ENCODE results near the gene CAND2. TPM values are rescaled to one million over a fixed set of nuclear protein-coding genes. Genes with fewer than 3 reads are reported as not detected.

The CAND2 gene
- total and polyA plus RNA-seq, 2 of the 8 experiments (the other 6 are each of a cell fraction or from before 2014, with no cell fraction given) = 8.7 TPM

DNA sequence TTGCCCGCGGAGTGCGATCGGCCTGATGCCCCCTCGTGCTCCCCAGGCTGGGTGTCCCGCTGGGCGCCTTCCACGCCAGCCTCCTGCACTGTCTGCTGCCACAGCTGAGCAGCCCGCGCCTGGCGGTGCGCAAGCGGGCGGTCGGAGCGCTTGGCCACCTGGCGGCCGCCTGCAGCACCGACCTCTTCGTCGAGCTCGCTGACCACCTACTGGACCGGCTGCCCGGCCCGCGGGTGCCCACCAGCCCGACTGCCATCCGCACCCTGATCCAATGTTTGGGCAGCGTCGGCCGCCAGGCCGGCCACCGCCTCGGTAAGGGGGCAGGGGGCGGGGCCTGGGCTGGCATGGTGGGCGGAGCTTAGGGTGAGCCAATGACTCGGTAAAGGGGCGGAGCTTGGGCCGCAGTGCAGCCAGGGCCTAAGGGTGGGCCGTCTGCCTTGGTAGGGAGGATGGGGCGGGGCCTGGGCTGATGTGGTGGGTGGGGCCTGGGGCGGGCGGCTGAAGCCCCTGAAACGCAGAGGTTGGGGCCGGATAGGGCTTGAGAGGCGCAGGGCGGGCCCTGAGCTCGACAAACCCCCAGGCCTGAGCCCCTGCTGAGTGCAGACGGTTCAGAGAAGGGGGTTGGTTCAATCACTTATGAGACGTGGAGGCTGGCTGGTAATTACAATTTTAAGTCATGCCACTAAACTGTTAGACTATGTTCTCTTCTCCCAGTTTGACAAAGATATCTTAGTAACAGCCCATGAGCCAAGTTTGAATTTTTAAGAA is 13.7 kb downstream of the CAND2 start (continued):
- TF ChIP-seq, protein P1, sequence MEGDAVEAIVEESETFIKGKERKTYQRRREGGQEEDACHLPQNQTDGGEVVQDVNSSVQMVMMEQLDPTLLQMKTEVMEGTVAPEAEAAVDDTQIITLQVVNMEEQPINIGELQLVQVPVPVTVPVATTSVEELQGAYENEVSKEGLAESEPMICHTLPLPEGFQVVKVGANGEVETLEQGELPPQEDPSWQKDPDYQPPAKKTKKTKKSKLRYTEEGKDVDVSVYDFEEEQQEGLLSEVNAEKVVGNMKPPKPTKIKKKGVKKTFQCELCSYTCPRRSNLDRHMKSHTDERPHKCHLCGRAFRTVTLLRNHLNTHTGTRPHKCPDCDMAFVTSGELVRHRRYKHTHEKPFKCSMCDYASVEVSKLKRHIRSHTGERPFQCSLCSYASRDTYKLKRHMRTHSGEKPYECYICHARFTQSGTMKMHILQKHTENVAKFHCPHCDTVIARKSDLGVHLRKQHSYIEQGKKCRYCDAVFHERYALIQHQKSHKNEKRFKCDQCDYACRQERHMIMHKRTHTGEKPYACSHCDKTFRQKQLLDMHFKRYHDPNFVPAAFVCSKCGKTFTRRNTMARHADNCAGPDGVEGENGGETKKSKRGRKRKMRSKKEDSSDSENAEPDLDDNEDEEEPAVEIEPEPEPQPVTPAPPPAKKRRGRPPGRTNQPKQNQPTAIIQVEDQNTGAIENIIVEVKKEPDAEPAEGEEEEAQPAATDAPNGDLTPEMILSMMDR (IDR thresholded peaks at IDR 0.05; ENCODE audit: control extremely low read depth in 1 of 3, insufficient read depth in 1 of 3, low read depth in 1 of 3, low read length in 3 of 3) = peak in 2 of 3 experiments; percentile 60 to 70; a peak in 3 of 4 replicates
- TF ChIP-seq RNF2 (IDR thresholded peaks at IDR 0.05; ENCODE audit: borderline replicate concordance, low read depth, low read length, missing control alignments, poor library complexity, severe bottlenecking) (no peak), BRCA1 (IDR thresholded peaks at IDR 0.05; ENCODE audit: low read depth, low read length) (no peak), HDAC2 (IDR thresholded peaks at IDR 0.05; ENCODE audit: borderline replicate concordance in 1 of 2, low read depth in 2 of 2, low read length in 2 of 2) (peak; percentile 45 to 56; a peak in 1 of 4 replicates), SP4 (IDR thresholded peaks at IDR 0.05; ENCODE audit: low read length) (peak; percentile 89), CTBP2 (IDR thresholded peaks at IDR 0.05; ENCODE audit: borderline replicate concordance, insufficient read depth, insufficient read length, low read length) (peak; percentile 93), RXRA (IDR thresholded peaks at IDR 0.05; ENCODE audit: insufficient read depth, low read depth, low read length) (no peak), RAD21 (IDR thresholded peaks at IDR 0.05 in 1 of 2, conservative IDR thresholded peaks at IDR 0.05 in 1 of 2; ENCODE audit: low read depth in 2 of 2, low read length in 2 of 2) (peak; percentile 38 to 47; a peak in 3 of 4 replicates), CREB1 (IDR thresholded peaks at IDR 0.05) (peak; percentile 64), NANOG (IDR thresholded peaks at IDR 0.05; ENCODE audit: insufficient read depth, low read depth, low read length, poor library complexity, severe bottlenecking) (peak; percentile 1), CBX8 (IDR thresholded peaks at IDR 0.05; ENCODE audit: borderline replicate concordance, low read depth, low read length) (no peak), SIX5 (IDR thresholded peaks at IDR 0.05; ENCODE audit: low read depth, low read length) (no peak), TAF7 (optimal IDR thresholded peaks at IDR 0.05; ENCODE audit: borderline replicate concordance, low read depth, low read length) (peak; percentile 71), SIN3A (conservative IDR thresholded peaks at IDR 0.05 in 1 of 2, IDR thresholded peaks at IDR 0.05 in 1 of 2; ENCODE audit: low read depth in 1 of 2, low read length in 2 of 2) (peak; percentile 59 to 64; a peak in 1 of 4 replicates), JUND (IDR thresholded peaks at IDR 0.05; ENCODE audit: low read length) (no peak)
- TF ChIP-seq, protein P2, sequence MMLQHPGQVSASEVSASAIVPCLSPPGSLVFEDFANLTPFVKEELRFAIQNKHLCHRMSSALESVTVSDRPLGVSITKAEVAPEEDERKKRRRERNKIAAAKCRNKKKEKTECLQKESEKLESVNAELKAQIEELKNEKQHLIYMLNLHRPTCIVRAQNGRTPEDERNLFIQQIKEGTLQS (IDR thresholded peaks at IDR 0.05; ENCODE audit: insufficient read depth, low read depth, low read length) = no peak
- TF ChIP-seq, protein P3, sequence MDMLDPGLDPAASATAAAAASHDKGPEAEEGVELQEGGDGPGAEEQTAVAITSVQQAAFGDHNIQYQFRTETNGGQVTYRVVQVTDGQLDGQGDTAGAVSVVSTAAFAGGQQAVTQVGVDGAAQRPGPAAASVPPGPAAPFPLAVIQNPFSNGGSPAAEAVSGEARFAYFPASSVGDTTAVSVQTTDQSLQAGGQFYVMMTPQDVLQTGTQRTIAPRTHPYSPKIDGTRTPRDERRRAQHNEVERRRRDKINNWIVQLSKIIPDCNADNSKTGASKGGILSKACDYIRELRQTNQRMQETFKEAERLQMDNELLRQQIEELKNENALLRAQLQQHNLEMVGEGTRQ (IDR thresholded peaks at IDR 0.05; ENCODE audit: low read length) = no peak

All from H1 (cell line).